AG04449 (cell line): Measurements from ENCODE around the gene OR51F2.

Experiments
- CTCF ChIA-PET: fragments of 350-600 bp; formaldehyde crosslinking; extraction: SDS; loops from one replicate; lab custom pipeline; 2021; ENCODE audit warnings: antibody characterized with exemption; lab: Yijun Ruan, JAX
- POLR2A ChIA-PET: fragments of 400-600, 350-600 bp; formaldehyde crosslinking; extraction: SDS; loops from one replicate; lab custom pipeline; 2020; ENCODE audit warnings: antibody characterized with exemption, inconsistent platforms; lab: Yijun Ruan, JAX
- DNase-seq: peaks from one replicate; pipeline ENCODE4 v3.0.0-alpha.2; 2010; ENCODE audit warnings: low read depth, low spot score
- H3K4me3 ChIP-seq: 2 replicates; pipeline ENCODE4 v1.5.1; 2011; ENCODE audit warnings: low read depth, mild to moderate bottlenecking, control low read depth, low read length
- CTCF ChIP-seq: IDR thresholded peaks from one replicate; pipeline ENCODE4 v1.5.1; 2011; ENCODE audit warnings: mild to moderate bottlenecking, moderate library complexity, low read length, control low read depth, inconsistent platforms; ENCODE audit not compliant: insufficient read depth; ENCODE audit errors: missing control alignments

The OR51F2 gene

GRCh38 chr11:4808476-4808875 is 12.6 kb upstream of the OR51F2 start:
- no peak for TF ChIP-seq CTCF
- no peak for DNase-seq
- H3K4me3 ChIP-seq: no peak overlapping the region
- ChIA-PET POLR2A (no interaction called here), CTCF (interaction anchor here (0.7 kb wide), 1 partner anchor 17 kb away, joined by 3 read pairs; no protein-coding TSS in a partner anchor)

GRCh38 chr11:4809246-4809645 is 11.9 kb upstream of the OR51F2 start:
- no peak for TF ChIP-seq CTCF
- no peak for DNase-seq
- H3K4me3 ChIP-seq: no peak overlapping the region
- POLR2A ChIA-PET: no interaction called here
- CTCF ChIA-PET: no interaction called here

GRCh38 chr11:4825132-4825531 is 4.0 kb downstream of the OR51F2 start:
- ChIA-PET CTCF (interaction anchor here (0.6 to 3.9 kb wide), 4 partner anchors 188 to 200 kb away, joined by 3 to 58 read pairs (median 12); partner anchors contain the start of gene OR51D1), POLR2A (no interaction called here)
- no peak for TF ChIP-seq CTCF

GRCh38 chr11:4826425-4826824 is 5.3 kb downstream of the OR51F2 start:
- peak; percentile 24 for DNase-seq
- CTCF ChIA-PET: interaction anchor here (0.9 to 3.9 kb wide), 7 partner anchors 18 to 231 kb away, joined by 3 to 58 read pairs (median 6); partner anchors contain the start of gene OR51D1

More at GRCh38 chr11:4825132-4825531, 4.0 kb downstream of the OR51F2 start:
- no peak overlapping the region for H3K4me3 ChIP-seq
- no peak for DNase-seq

GRCh38 chr11:4830346-4830745 is 9.2 kb downstream of the OR51F2 start:
- no peak for TF ChIP-seq CTCF
- no peak for DNase-seq
- POLR2A ChIA-PET: no interaction called here
- no peak overlapping the region for H3K4me3 ChIP-seq
- CTCF ChIA-PET: interaction anchor here (0.8 to 1.7 kb wide), 2 partner anchors 194 to 203 kb away, joined by 3 to 10 read pairs; partner anchors contain the start of gene OR51D1

More at GRCh38 chr11:4826425-4826824, 5.3 kb downstream of the OR51F2 start:
- POLR2A ChIA-PET: no interaction called here
- peak; percentile 19 for TF ChIP-seq CTCF
- no peak overlapping the region for H3K4me3 ChIP-seq

- H3K4me3 ChIP-seq: no peak overlapping the region
- CTCF ChIA-PET: interaction anchor here (0.8 to 1.7 kb wide), 2 partner anchors 194 to 204 kb away, joined by 3 to 10 read pairs; partner anchors contain the start of gene OR51D1
- no peak for DNase-seq
- POLR2A ChIA-PET: no interaction called here
- no peak for TF ChIP-seq CTCF
Measured at GRCh38 chr11:4830909-4831308, 9.8 kb downstream of the OR51F2 start.
